ENCODE results near the gene FIBP.

DNA sequence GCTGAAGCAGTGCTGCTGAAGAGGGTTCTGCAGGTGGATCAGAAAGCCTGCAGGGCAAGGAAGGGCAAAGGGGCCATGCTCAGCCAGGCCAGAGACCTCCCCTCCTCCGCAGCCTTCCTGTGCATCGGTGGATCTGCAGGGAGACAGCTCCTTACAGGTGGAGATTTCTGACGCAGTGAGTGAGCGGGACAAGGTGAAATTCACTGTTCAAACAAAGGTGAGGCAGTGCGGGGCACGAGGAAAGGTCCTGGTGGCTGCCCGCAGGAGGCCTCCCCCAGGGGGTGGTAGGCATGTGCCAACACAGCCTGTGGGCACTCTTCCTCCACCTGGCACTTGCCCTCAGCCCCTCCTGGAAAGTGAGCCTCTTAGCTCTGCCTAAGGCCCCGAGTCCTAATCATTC lies 38.9 kb downstream of the FIBP start:
- TF ChIP-seq POLR2A (IDR thresholded peaks at IDR 0.05; ENCODE audit: low read depth, low read length): no peak
- no peak for TF ChIP-seq POLR2AphosphoS5 (IDR thresholded peaks at IDR 0.05; ENCODE audit: low read depth, low read length)

Measured in GM12892 (cell line).